Stimulated activated naive CD4-positive, alpha-beta T cell (primary cell): ENCODE measurements around the gene DCLK2.

Experiments used
- DNase-seq, 6 experiments: peaks; one replicate each; lab custom pipeline; 2025; lab: John Stamatoyannopoulos, UW

DCLK2 gene

GRCh38 chr4:150211016-150211415 lies 132.8 kb downstream of the DCLK2 start:
- DNase-seq = no peak

- DNase-seq = no peak
Measured at GRCh38 chr4:150211799-150212445, 133.7 kb downstream of the DCLK2 start.

GRCh38 chr4:150212485-150212884 lies 134.2 kb downstream of the DCLK2 start:
- no peak for DNase-seq

- no peak for DNase-seq
Measured at GRCh38 chr4:150212927-150213326, 134.7 kb downstream of the DCLK2 start.

- no peak for DNase-seq
Measured at GRCh38 chr4:150215601-150216000, 137.4 kb downstream of the DCLK2 start.

GRCh38 chr4:150216726-150217125 lies 138.5 kb downstream of the DCLK2 start:
- no peak for DNase-seq

- no peak for DNase-seq
Measured at GRCh38 chr4:150217192-150217591, 138.9 kb downstream of the DCLK2 start.

- no peak for DNase-seq
Measured at GRCh38 chr4:150217808-150218207, 139.6 kb downstream of the DCLK2 start.

GRCh38 chr4:150218447-150218846 lies 140.2 kb downstream of the DCLK2 start:
- no peak for DNase-seq

- no peak for DNase-seq
Measured at GRCh38 chr4:150219841-150220240, 141.6 kb downstream of the DCLK2 start.

GRCh38 chr4:150224896-150225591 lies 146.8 kb downstream of the DCLK2 start:
- DNase-seq = no peak

GRCh38 chr4:150229520-150229919 lies 151.3 kb downstream of the DCLK2 start:
- DNase-seq = no peak

GRCh38 chr4:150230561-150230960 lies 152.3 kb downstream of the DCLK2 start:
- no peak for DNase-seq

GRCh38 chr4:150231107-150231770 lies 153.0 kb downstream of the DCLK2 start:
- DNase-seq = no peak

- DNase-seq = no peak
Measured at GRCh38 chr4:150232029-150232428, 153.8 kb downstream of the DCLK2 start.

- DNase-seq = no peak
Measured at GRCh38 chr4:150234246-150234645, 156.0 kb downstream of the DCLK2 start.

GRCh38 chr4:150235317-150235716 lies 157.1 kb downstream of the DCLK2 start:
- DNase-seq = no peak

- no peak for DNase-seq
Measured at GRCh38 chr4:150235808-150236271, 157.6 kb downstream of the DCLK2 start.

GRCh38 chr4:150236626-150237025 lies 158.4 kb downstream of the DCLK2 start:
- no peak for DNase-seq

- no peak for DNase-seq
Measured at GRCh38 chr4:150237110-150237872, 159.0 kb downstream of the DCLK2 start.

GRCh38 chr4:150238591-150238990 lies 160.3 kb downstream of the DCLK2 start:
- no peak for DNase-seq

- DNase-seq = no peak
Measured at GRCh38 chr4:150240011-150240410, 161.8 kb downstream of the DCLK2 start.
